ENCODE measurements around the gene NTHL1.

The NTHL1 gene

GRCh38 chr16:2047330-2048115 is at the start of gene NTHL1, which contains the start of gene TSC2:
Gene NTHL1 (minus strand): TSS chr16:2047834. CDS start chr16:2047823, 11 bp downstream.
Gene TSC2 (plus strand): TSS chr16:2047985. CDS start chr16:2048616, 631 bp downstream.
- DNase-seq, result peak; percentile 95 to 98

GRCh38 chr16:2096853-2097595 is 49.4 kb upstream of the NTHL1 start:
- no peak for DNase-seq

DNA sequence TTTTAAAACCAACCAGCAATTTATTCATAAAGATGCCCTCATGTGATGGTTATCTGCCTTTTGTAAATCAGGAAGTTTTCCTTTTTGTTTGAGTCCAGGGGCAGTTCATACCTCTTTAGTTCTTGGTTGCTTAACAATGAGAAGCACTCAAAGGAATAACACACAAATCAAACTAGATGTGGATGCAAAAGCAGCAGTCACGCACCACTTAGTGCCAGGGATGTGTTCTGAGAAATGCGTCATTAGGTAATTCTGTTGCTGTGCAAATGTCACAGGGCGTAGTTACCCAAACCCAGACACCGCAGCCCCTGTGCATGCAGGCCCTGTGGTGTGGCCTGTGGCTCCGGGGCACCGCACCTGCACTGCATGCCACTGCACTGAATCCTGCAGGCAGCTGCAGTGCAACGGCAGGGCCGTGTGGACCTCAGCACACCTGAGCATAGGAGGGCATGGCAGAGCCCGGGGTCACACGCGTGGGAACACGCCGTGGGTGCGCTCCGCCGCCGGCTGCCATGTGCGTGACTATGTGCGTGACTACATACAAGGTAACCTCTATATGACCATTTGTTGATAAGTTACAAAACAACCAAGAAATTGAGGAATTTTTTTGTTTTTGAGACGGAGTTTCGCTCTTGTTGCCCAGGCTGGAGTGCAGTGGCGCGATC is 48.4 kb upstream of the NTHL1 start:
- DNase-seq, result no peak

DNA sequence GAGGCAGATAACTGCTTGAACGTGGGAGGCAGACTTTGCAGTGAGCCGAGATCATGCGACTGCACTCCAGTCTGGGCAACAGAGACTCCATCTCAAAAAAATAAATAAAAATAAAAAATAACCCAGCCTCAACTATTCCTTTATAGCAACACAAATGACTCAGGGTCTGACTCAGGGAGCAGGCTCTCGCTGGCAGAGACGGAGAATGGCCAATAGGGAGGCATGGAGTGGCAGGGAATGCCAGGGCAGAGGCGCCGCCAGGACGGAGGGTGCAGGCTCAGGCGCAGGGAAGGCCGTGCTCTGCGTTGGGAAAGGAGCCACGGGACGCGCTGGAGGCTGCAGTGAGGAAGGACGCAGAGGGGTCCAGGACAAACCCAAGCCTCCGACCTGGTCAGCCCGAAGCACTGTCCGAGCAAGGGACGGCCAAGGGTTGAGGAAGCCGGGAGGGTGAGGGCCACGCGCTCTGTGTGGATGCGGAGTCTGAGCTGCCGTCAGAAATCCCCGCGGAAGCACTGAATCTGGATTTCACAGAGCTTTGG is 47.8 kb upstream of the NTHL1 start:
- DNase-seq, result no peak

GRCh38 chr16:2093793-2094192 is 46.2 kb upstream of the NTHL1 start:
- no peak for DNase-seq

DNA sequence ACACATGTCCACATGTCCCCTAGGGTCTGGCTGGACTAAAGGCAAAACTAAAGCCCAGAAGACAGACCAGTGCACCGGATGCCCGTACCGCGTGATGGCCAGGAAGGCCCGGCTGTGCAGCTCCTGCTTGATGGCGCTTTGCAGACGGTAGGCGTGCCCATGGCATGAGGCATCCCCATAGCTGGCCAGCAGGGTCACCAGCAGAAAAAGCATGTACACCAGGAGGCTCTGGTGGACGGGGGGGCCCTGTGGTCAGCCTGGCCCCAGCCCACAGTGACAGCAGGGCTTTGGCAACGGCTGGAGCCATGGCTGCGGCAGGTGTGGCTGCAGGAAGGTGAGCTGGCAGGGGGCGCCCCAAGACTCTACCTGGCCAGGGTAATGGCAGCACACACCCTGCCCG is 45.2 kb upstream of the NTHL1 start:
- no peak for DNase-seq

GRCh38 chr16:2092256-2092620 is 44.6 kb upstream of the NTHL1 start:
- DNase-seq, result no peak

GRCh38 chr16:2091547-2092255 is 44.1 kb upstream of the NTHL1 start:
- no peak for DNase-seq

DNA sequence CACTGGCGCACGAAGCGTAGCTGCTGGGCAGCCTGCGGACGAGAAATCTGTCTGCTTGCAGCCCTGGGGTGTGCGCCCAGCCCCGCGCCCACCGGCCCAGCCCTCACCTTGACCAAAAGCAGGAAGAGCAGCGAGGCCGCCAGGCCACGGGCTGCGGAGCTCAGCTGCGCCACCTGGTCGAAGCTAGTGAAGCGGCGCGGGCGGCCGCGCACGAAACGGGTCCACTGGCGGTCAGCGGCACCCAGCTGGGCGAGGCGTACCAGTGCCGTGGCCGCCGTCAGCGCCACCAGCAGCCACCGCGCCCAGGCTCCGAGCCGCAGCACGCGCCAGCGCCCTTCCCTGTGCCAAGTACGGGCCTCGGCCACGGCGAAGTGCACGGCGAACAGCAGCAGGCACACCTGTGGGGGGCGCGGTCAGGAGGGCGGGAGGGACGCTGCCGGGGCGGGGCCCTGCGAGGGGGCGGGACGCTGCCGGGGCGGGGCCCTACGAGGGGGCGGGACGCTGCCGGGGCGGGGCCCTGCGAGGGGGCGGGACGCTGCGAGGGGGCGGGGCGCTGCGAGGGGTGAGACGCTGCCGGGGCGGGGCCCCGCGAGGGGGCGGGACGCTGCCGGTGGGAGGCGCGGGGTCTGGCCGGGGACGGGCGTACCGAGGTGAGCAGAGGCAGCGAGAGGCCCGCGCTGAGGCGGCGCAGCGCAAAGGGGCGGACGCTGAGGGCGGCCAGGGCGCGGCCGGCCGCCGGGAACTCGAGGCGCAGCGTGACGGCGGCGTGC is 43.3 kb upstream of the NTHL1 start:
- peak in 1 of 2 experiments; percentile 35 for DNase-seq

GRCh38 chr16:2090481-2090776 is 42.8 kb upstream of the NTHL1 start:
- no peak for DNase-seq

DNA sequence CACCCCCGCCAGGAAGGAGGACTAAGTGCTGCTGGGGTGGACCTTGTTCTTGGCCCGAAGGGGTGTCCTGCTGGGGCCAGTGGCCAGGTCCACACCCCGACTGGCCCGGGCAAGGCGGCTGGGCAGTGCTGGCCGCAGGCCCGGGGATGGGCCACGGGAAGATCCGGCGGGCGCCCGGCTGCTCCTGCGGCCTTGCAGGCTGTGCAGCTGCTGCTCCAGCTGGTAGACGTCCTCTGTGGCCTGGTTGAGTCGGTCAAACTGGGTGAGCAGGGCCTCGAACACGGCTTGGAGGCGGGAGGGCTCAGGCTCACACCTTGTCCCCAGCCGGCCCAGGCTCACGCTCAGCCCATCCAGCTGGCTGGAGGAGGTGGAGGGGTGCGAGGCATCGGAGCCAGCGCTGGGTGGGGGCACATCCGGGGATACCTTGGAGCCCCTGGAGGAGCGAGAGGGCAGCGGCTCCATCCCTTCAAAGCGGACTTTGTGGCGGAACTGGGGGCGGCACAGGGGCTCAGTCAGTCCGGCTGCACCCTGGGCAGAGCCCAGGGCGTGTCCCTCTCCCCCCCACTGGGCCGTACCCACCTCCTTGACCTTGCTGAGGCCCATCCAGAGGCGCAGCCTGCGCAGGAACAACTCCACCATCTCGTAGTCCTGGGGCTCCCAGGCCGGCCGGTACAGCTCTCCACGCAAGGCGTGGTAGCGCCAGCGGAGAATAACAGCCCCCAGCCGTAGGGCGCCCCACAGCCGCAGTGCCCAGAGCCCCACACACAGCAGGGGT is 42.3 kb upstream of the NTHL1 start:
- no peak for DNase-seq

GRCh38 chr16:2088759-2089358 is 41.2 kb upstream of the NTHL1 start:
- DNase-seq, result no peak

DNA sequence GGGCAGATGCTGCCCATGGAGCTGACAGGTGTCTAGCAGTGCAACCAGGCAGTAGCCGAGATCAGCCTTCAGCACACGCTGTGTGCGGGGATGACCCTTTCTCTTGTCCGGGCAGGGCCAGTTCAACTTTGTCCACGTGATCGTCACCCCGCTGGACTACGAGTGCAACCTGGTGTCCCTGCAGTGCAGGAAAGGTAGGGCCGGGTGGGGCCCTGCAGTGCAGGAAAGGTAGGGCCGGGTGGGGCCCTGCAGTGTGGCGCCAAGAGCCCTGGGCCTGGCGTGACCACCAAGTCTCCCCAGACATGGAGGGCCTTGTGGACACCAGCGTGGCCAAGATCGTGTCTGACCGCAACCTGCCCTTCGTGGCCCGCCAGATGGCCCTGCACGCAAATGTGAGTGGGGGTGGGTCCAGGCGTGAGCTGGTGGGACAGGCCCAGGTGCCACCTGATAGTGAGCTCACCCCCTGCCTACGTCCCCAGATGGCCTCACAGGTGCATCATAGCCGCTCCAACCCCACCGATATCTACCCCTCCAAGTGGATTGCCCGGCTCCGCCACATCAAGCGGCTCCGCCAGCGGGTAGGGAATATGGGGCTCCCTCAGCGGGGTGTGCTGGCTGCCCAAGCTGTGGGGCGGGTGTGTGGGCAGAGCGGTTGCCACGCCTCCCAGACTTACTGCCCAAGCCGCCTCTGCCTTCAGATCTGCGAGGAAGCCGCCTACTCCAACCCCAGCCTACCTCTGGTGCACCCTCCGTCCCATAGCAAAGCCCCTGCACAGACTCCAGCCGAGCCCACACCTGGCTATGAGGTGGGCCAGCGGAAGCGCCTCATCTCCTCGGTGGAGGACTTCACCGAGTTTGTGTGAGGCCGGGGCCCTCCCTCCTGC is 40.4 kb upstream of the NTHL1 start:
- no peak for DNase-seq

GRCh38 chr16:2086812-2087747 is 39.4 kb upstream of the NTHL1 start:
- DNase-seq, result no peak

- no peak for DNase-seq
Measured at GRCh38 chr16:2086106-2086742, 38.6 kb upstream of the NTHL1 start.

GRCh38 chr16:2085669-2086068 is 38.0 kb upstream of the NTHL1 start:
- DNase-seq, result no peak

- DNase-seq, result no peak
Measured at GRCh38 chr16:2084895-2085625, 37.4 kb upstream of the NTHL1 start.

All from activated T-cell treated with anti-CD3 and anti-CD28 coated beads, Interleukin-2, amount 50 U/mL, for 48 hours (primary cell).